GM23338 (cell line): ENCODE data around the gene PCDHGC4. TPM values are rescaled to one million over a fixed set of nuclear protein-coding genes. Genes with fewer than 3 reads are reported as not detected.

ENCODE experiments used
- ATAC-seq: fragments of 200-7000 bp; cut with Tn5 transposase; 3 replicates; pipeline ENCODE4 v1.9.1; 2020
- DNase-seq: peaks from one replicate; pipeline ENCODE4 v3.0.0-alpha.2; 2015; ENCODE audit warnings: low spot score
- H2AFZ ChIP-seq: fragments of 200-600 bp; sonication (generic); 2 replicates; pipeline ENCODE4 v1.8.0; 2016; ENCODE audit warnings: antibody characterized with exemption, mild to moderate bottlenecking, moderate library complexity
- H3F3A ChIP-seq: fragments of 200-600 bp; sonication (generic); replicated peaks from 2 replicates; pipeline ENCODE4 v1.8.0; 2017; ENCODE audit warnings: antibody characterized with exemption, mixed run types, low read depth
- H3K27ac ChIP-seq: fragments of 200-600 bp; sonication (generic); 2 replicates; pipeline ENCODE4 v1.6.1; 2016; ENCODE audit warnings: low read depth
- H3K27me3 ChIP-seq: fragments of 200-600 bp; sonication (generic); 2 replicates; pipeline ENCODE4 v1.8.0; 2016; ENCODE audit warnings: mild to moderate bottlenecking, mixed run types, moderate library complexity; ENCODE audit not compliant: insufficient read depth
- H3K36me3 ChIP-seq: fragments of 200-600 bp; sonication (generic); 2 replicates; pipeline ENCODE4 v1.8.0; 2016; ENCODE audit warnings: mild to moderate bottlenecking; ENCODE audit not compliant: insufficient read depth
- H3K4me1 ChIP-seq: fragments of 200-600 bp; sonication (generic); 2 replicates; pipeline ENCODE4 v1.8.0; 2016; ENCODE audit warnings: mild to moderate bottlenecking, moderate library complexity; ENCODE audit not compliant: insufficient read depth
- H3K4me2 ChIP-seq: fragments of 200-600 bp; sonication (generic); 2 replicates; pipeline ENCODE4 v1.7.1; 2017; ENCODE audit warnings: mixed run types
- H3K4me3 ChIP-seq: fragments of 200-600 bp; sonication (generic); 2 replicates; pipeline ENCODE4 v1.6.1; 2016; ENCODE audit warnings: mixed run types
- H3K79me2 ChIP-seq: fragments of 200-600 bp; sonication (generic); replicated peaks from 2 replicates; pipeline ENCODE4 v1.8.0; 2017; ENCODE audit warnings: mild to moderate bottlenecking; ENCODE audit not compliant: insufficient read depth
- H3K9me2 ChIP-seq: fragments of 200-600 bp; sonication (generic); 2 replicates; pipeline ENCODE4 v1.8.0; 2017; ENCODE audit not compliant: insufficient read depth
- H4K20me1 ChIP-seq: fragments of 200-600 bp; sonication (generic); replicated peaks from 2 replicates; pipeline ENCODE4 v1.8.0; 2017; ENCODE audit warnings: mild to moderate bottlenecking; ENCODE audit not compliant: insufficient read depth
- H3K27ac Mint-ChIP-seq: 2 replicates; pipeline ENCODE4 v1.8.0; 2020; ENCODE audit warnings: inconsistent platforms, mild to moderate bottlenecking, moderate library complexity, mixed read lengths
- H3K27me3 Mint-ChIP-seq: 3 replicates; pipeline ENCODE4 v1.8.0; 2022; ENCODE audit warnings: low read depth, mild to moderate bottlenecking, moderate library complexity, mixed read lengths, inconsistent platforms; ENCODE audit not compliant: insufficient read depth, poor library complexity
- H3K36me3 Mint-ChIP-seq: 3 replicates; pipeline ENCODE4 v1.8.0; 2021; ENCODE audit warnings: low read depth, mild to moderate bottlenecking, inconsistent platforms, moderate library complexity, mixed read lengths
- H3K4me1 Mint-ChIP-seq: 3 replicates; pipeline ENCODE4 v1.8.0; 2020; ENCODE audit warnings: mild to moderate bottlenecking, inconsistent platforms, mixed read lengths
- H3K4me3 Mint-ChIP-seq: 3 replicates; pipeline ENCODE4 v1.8.0; 2021; ENCODE audit warnings: moderate library complexity, mild to moderate bottlenecking, inconsistent platforms, mixed read lengths
- H3K9me3 Mint-ChIP-seq: 3 replicates; pipeline ENCODE4 v1.8.0; 2020; ENCODE audit warnings: moderate library complexity, mild to moderate bottlenecking, inconsistent platforms, mixed read lengths
- ETS1 ChIP-seq: IDR thresholded peaks from 2 replicates; pipeline ENCODE4 v1.6.1; 2016; ENCODE audit warnings: antibody characterized with exemption
- EZH2 ChIP-seq: fragments of 200-600 bp; sonication (generic); IDR thresholded peaks from one replicate; pipeline ENCODE4 v1.8.0; 2017; ENCODE audit warnings: antibody characterized with exemption, mild to moderate bottlenecking, low read depth; ENCODE audit not compliant: unreplicated experiment
- EZH2phosphoT487 ChIP-seq: fragments of 200-600 bp; sonication (generic); IDR thresholded peaks from one replicate; pipeline ENCODE4 v1.8.1; 2018; ENCODE audit warnings: antibody characterized with exemption; ENCODE audit not compliant: unreplicated experiment
- JUNB ChIP-seq: IDR thresholded peaks from one replicate; pipeline ENCODE4 v1.6.1; 2016; ENCODE audit warnings: antibody characterized with exemption; ENCODE audit not compliant: unreplicated experiment
- STAT1 ChIP-seq: IDR thresholded peaks from one replicate; pipeline ENCODE4 v1.6.1; 2016; ENCODE audit warnings: antibody characterized with exemption; ENCODE audit not compliant: unreplicated experiment
- ZNF114 ChIP-seq: fragments of 250-450 bp; sonication (Bioruptor Pico); IDR thresholded peaks from 2 replicates; pipeline ENCODE4 v1.5.0; 2020; ENCODE audit warnings: mild to moderate bottlenecking, moderate library complexity
- ZNF331 ChIP-seq: fragments of 250-450 bp; sonication (Bioruptor Pico); IDR thresholded peaks from 2 replicates; pipeline ENCODE4 v1.5.0; 2020; ENCODE audit warnings: low read depth, mild to moderate bottlenecking, moderate library complexity
- ZNF462 ChIP-seq: fragments of 250-450 bp; sonication (Bioruptor Pico); IDR thresholded peaks from 2 replicates; pipeline ENCODE4 v1.5.0; 2020; ENCODE audit warnings: mild to moderate bottlenecking, moderate library complexity
- polyA plus RNA-seq: library from polyadenylated mRNA; unstranded; fragments of >200 nt; fragmentation: Nextera tagmentation; extraction: Ambion mirVana; gene quantifications from 2 replicates; pipeline ENCODE4 v1.2.1, GENCODE V29; 2016
- total RNA-seq: library from RNA; depleted of rRNA; stranded (reverse); fragments of >200 nt; shearing (Covaris generic); gene quantifications from 2 replicates; pipeline ENCODE4 v1.2.3, GENCODE V29; 2014

PCDHGC4 gene
- total and polyA plus RNA-seq, 2 experiments from 2014 or later: 0.31 to 3.0 TPM

DNA sequence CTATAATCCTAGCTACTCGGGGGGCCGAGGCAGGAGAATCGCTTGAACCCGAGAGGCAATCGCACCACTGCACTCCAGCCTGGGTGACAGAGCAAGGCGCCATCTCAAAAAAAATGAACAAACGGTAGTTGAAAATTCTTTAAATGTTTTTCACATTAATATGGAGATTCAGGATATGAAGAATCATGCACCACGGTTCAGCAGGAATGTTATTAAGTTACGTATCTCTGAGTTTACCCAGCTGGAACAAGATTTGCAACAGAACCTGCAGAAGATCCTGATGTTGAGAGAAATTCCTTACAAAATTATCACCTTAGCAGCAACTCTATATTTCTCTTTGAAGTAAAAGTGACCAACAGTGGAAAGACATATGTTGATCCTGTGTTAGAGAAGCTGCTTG is 44.5 kb upstream of the PCDHGC4 start (continued):
- TF ChIP-seq ZNF462 (CRISPR knock-in tag) (no peak), EZH2phosphoT487 (no peak), STAT1 (no peak), ETS1 (no peak)

GRCh38 chr5:141441571-141442170 is 43.2 kb upstream of the PCDHGC4 start:
- Histone ChIP-seq H3K27me3 (no peaks in the 10 kb centered on the region), H2AFZ (no peak overlapping the region), H3K9me2 (no peaks in the 10 kb centered on the region), H3F3A (no peaks in the 10 kb centered on the region), H3K79me2 (no peaks in the 10 kb centered on the region), H4K20me1 (no peaks in the 10 kb centered on the region; the same call in 1 of the 2 replicates), H3K4me1 (peaks cover 10% of the 10 kb centered on the region), H3K4me3 (no peak overlapping the region), H3K4me2 (no peak overlapping the region), H3K27ac (no peak overlapping the region), H3K36me3 (no peaks in the 10 kb centered on the region)
- Mint-ChIP-seq H3K9me3 (peaks cover 12% of the 10 kb centered on the region; the same call in 1 of the 3 replicates), H3K4me1 (peaks cover 9% of the 10 kb centered on the region), H3K27me3 (no peaks in the 10 kb centered on the region), H3K27ac (no peak overlapping the region), H3K36me3 (peaks cover 14% of the 10 kb centered on the region), H3K4me3 (no peak overlapping the region)
- no peak for ATAC-seq
- DNase-seq: no peak
- no peak for TF ChIP-seq ZNF331 (CRISPR knock-in tag)
- no peak for TF ChIP-seq JUNB
- TF ChIP-seq STAT1: no peak
- no peak for TF ChIP-seq ZNF114 (CRISPR knock-in tag)
- no peak for TF ChIP-seq ZNF462 (CRISPR knock-in tag)
- TF ChIP-seq EZH2: no peak
